Ovary (tissue), 9 donors: ENCODE results near the gene TMEM236. TPM values are rescaled to one million over a fixed set of nuclear protein-coding genes. Genes with fewer than 3 reads are reported as not detected.
"Not testable (repeated sequence)": the region's sequence is repeated elsewhere in the genome, so short reads cannot be mapped to it uniquely, and the experiment has no call there.

ENCODE experiments used
- DNase-seq, 5 donors: peaks; one replicate each; pipeline ENCODE4 v3.0.0-alpha.2; 2019 to 2020
- H3K27ac ChIP-seq, 2 donors: fragments of 200-600 bp; one replicate each; pipeline versions ENCODE4 v1.5.1 to v1.8.0; 2019 to 2022
- H3K27me3 ChIP-seq: fragments of 200-600 bp; one replicate; pipeline ENCODE4 v1.8.0; 2022
- H3K36me3 ChIP-seq: fragments of 200-600 bp; sonication (generic); one replicate; pipeline ENCODE4 v1.5.1; 2019
- H3K4me1 ChIP-seq: one replicate; pipeline ENCODE4 v1.8.1; 2013; ENCODE audit warnings: mild to moderate bottlenecking, moderate library complexity; ENCODE audit not compliant: insufficient read depth
- H3K4me3 ChIP-seq: fragments of 200-600 bp; sonication (generic); one replicate; pipeline ENCODE4 v1.5.1; 2017
- H3K9me3 ChIP-seq, 2 donors: fragments of 200-600 bp in 1 of 2; sonication (generic) in 1 of 2; one replicate each; pipeline versions ENCODE4 v1.5.1 to v1.8.1; 2013 to 2019; ENCODE audit warnings: mild to moderate bottlenecking in 1 of 2, moderate library complexity in 1 of 2
- CTCF ChIP-seq, 3 donors: fragments of 450-650 bp in 2 of 3; fragments of 200-600 bp in 1 of 3; IDR thresholded peaks; one replicate each; pipeline versions ENCODE4 v1.5.1 to v1.8.0; 2016 to 2022; ENCODE audit warnings: antibody characterized with exemption in 3 of 3, mild to moderate bottlenecking in 1 of 3
- EP300 ChIP-seq: sonication (generic); formaldehyde crosslinking; IDR thresholded peaks from one replicate; pipeline ENCODE4 v1.6.1; 2017; ENCODE audit warnings: antibody characterized with exemption
- POLR2A ChIP-seq: fragments of 450-650 bp; IDR thresholded peaks from one replicate; pipeline ENCODE4 v1.6.1; 2017; ENCODE audit warnings: antibody characterized with exemption, mild to moderate bottlenecking, moderate library complexity
- WGBS, 3 donors: extraction: QIAGEN DNeasy Blood & Tissue Kit in 1 of 3; methylation state at CpG; one replicate each; pipeline versions ENCODE4 v1.1.5 to v1.1.7; 2013 to 2017; 5-methylcytosine and 5-hydroxymethylcytosine counted together
- intact Hi-C, 4 donors: fragments of 100-400 bp; cut with DNase I; formaldehyde crosslinking; loops; one replicate each; pipeline versions ENCODE4 v1.11.0 to v1.15.1; 2022 to 2023
- polyA plus RNA-seq, 2 donors: library from polyadenylated mRNA; stranded (reverse); fragments of 200-250 nt in 1 of 2; fragments of 350-450 nt in 1 of 2; fragmentation: Illumina TruSeq in 1 of 2; extraction: RNeasy Lipid Tissue Mini Kit (QIAGEN cat#74804) in 1 of 2; gene quantifications; one replicate each; pipeline ENCODE4 v1.2.3, GENCODE V29; 2013 to 2014
- total RNA-seq, 7 donors: library from RNA; depleted of rRNA in 2 of 7; stranded (reverse); fragments of >200 nt in 2 of 7; fragmentation: NEBNext Ultra II Directional in 3 of 7; extraction: Animal tissue kit (Norgen Biotek cat#: 25700) in 3 of 7; gene quantifications; one replicate each; pipeline versions ENCODE4 v1.1.0 to v1.2.4, GENCODE V29; 2016 to 2023
- donor health status: DM: no; HTN: no; CAD: no; lungs with moderate emphysema.
- donor health status: DM: no; HTN: no; CAD: no.
- donor health status: Bipolar disorder and iron deficiency.
- donor health status: DM: yes; HTN: yes; CAD: no.
- donor health status: DM: no; HTN: no; CAD: no.
- donor health status: DM: yes; HTN: yes; CAD: no.

TMEM236 gene
- total and polyA plus RNA-seq, 9 donors = 0.11 to 0.72 (median 0.32) TPM

GRCh38 chr10:17716161-17716560, 35.8 kb upstream of the TMEM236 start:
- Histone ChIP-seq H3K4me3 (no peak overlapping the region), H3K4me1 (no peaks in the 10 kb centered on the region), H3K9me3 (no peaks in the 10 kb centered on the region), H3K36me3 (no peaks in the 10 kb centered on the region), H3K27ac (no peak overlapping the region), H3K27me3 (no peaks in the 10 kb centered on the region)
- WGBS, 3 donors = 92 to 96% (median 92%) methylated on average over 4 of the region's 4 CpGs
- intact Hi-C loops = no loop called here
- no peak for TF ChIP-seq EP300
- TF ChIP-seq POLR2A = no peak
- TF ChIP-seq CTCF (IDR thresholded peaks at IDR 0.05) = no peak
- DNase-seq = no peak

GRCh38 chr10:17722317-17723014, 29.5 kb upstream of the TMEM236 start:
- H3K4me3 ChIP-seq, H3K27me3 ChIP-seq, H3K4me1 ChIP-seq, DNase-seq, H3K27ac ChIP-seq, intact Hi-C loops, H3K36me3 ChIP-seq, H3K9me3 ChIP-seq: not testable (repeated sequence)
- WGBS, 3 donors = 93 to 98% (median 97%) methylated on average over 24 to 25 of the region's 25 CpGs

- Histone ChIP-seq H3K36me3 (no peaks in the 10 kb centered on the region), H3K27me3 (no peaks in the 10 kb centered on the region), H3K9me3 (no peaks in the 10 kb centered on the region), H3K27ac (no peak overlapping the region), H3K4me1 (no peaks in the 10 kb centered on the region), H3K4me3 (no peak overlapping the region)
- 72 to 88% (median 85%) methylated on average over 7 of the region's 7 CpGs for WGBS, 3 donors
- no peak for DNase-seq
- intact Hi-C loops = no loop called here
- no peak for TF ChIP-seq CTCF (IDR thresholded peaks at IDR 0.05)
These were observed 26.3 kb upstream of the TMEM236 start for GRCh38 chr10:17725703-17726102.

- H3K4me1 ChIP-seq = no peaks in the 10 kb centered on the region
- TF ChIP-seq CTCF (IDR thresholded peaks at IDR 0.05) (no peak), EP300 (no peak), POLR2A (no peak)
- H3K36me3 ChIP-seq = no peaks in the 10 kb centered on the region
- H3K27ac ChIP-seq = no peak overlapping the region
- 75 to 82% (median 80%) methylated on average over 6 of the region's 6 CpGs for WGBS, 3 donors
- intact Hi-C loops = loop anchor here in 2 of 4 donors (10.0 kb wide), 2 partner anchors 115 to 505 kb away; partner anchors contain the start of gene HACD1 (in 1 of the 2)
- no peak for DNase-seq
- H3K27me3 ChIP-seq = no peaks in the 10 kb centered on the region
- H3K9me3 ChIP-seq = no peaks in the 10 kb centered on the region
- H3K4me3 ChIP-seq = no peak overlapping the region
These were observed 22.4 kb upstream of the TMEM236 start for GRCh38 chr10:17729630-17730029.

GRCh38 chr10:17730667-17731066, 21.3 kb upstream of the TMEM236 start:
- H3K9me3 ChIP-seq = no peaks in the 10 kb centered on the region
- TF ChIP-seq EP300 (no peak), CTCF (IDR thresholded peaks at IDR 0.05) (no peak), POLR2A (no peak)
- 70 to 76% (median 73%) methylated on average over 8 of the region's 8 CpGs for WGBS, 3 donors
- no peaks in the 10 kb centered on the region for H3K4me1 ChIP-seq
- no peak for DNase-seq
- H3K36me3 ChIP-seq = no peaks in the 10 kb centered on the region
- no peaks in the 10 kb centered on the region for H3K27me3 ChIP-seq
- intact Hi-C loops = loop anchor here in 2 of 4 donors (10.0 kb wide), 2 partner anchors 116 to 504 kb away; partner anchors contain the start of gene HACD1 (in 1 of the 2)
- H3K4me3 ChIP-seq = no peak overlapping the region
- H3K27ac ChIP-seq = no peak overlapping the region
